Measurements from ENCODE around the gene HOXA9.
A peak's percentile ranks its signal among the peaks of the same experiment; 100 is the strongest.

HOXA9 gene

GRCh38 chr7:27165089-27165995 is at the start of gene HOXA9 (continued):
- TF ChIP-seq MYNN (tag by site-specific recombination; IDR thresholded peaks at IDR 0.05; ENCODE audit: borderline replicate concordance) (no peak), KLF17 (tag by site-specific recombination; IDR thresholded peaks at IDR 0.05) (peak; percentile 98), ZNF2 (tag by site-specific recombination; IDR thresholded peaks at IDR 0.05) (0 out of 2 replicates have a peak, but pooled peaks have one; percentile 64), PRDM1 (tag by site-specific recombination; IDR thresholded peaks at IDR 0.05) (no peak), ZNF747 (tag by site-specific recombination; IDR thresholded peaks at IDR 0.05) (no peak), ZBTB8A (tag by site-specific recombination; IDR thresholded peaks at IDR 0.05) (peak; percentile 78), ZNF488 (tag by site-specific recombination; IDR thresholded peaks at IDR 0.05) (peak; percentile 100)

GRCh38 chr7:27214239-27214950 is 49.1 kb upstream of the HOXA9 start:
- CTCF ChIA-PET = interaction anchor here (0.7 to 1.6 kb wide), 2 partner anchors 19 to 724 kb away, joined by 3 read pairs; no protein-coding TSS in a partner anchor

GRCh38 chr7:27213433-27214238 is 48.3 kb upstream of the HOXA9 start:
- CTCF ChIA-PET = interaction anchor here (0.6 kb wide), 1 partner anchor 9 kb away, joined by 3 read pairs; no protein-coding TSS in a partner anchor
- Histone ChIP-seq H3K4me3 (ENCODE audit: low read depth, low read length) (no peak overlapping the region), H3K9me3 (ENCODE audit: control insufficient read depth, insufficient read depth, low read depth, low read length) (no peaks in the 10 kb centered on the region), H3K36me3 (ENCODE audit: control insufficient read depth in 2 of 2, insufficient read depth in 1 of 2, low read length in 2 of 2) (no peaks in the 10 kb centered on the region), H3K4me1 (ENCODE audit: control insufficient read depth, insufficient read depth, low read length) (peaks cover 4% of the 10 kb centered on the region; the same call in 1 of the 2 replicates), H3K27ac (ENCODE audit: extremely low read depth, low read depth, low read length) (no peak overlapping the region; the same call in 1 of the 2 replicates)
- POLR2A ChIA-PET = no interaction called here
- TF ChIP-seq ZNF544 (tag by site-specific recombination; IDR thresholded peaks at IDR 0.05) (no peak), ZBTB11 (tag by site-specific recombination; conservative IDR thresholded peaks at IDR 0.05; ENCODE audit: low read depth) (no peak), ZBTB44 (tag by site-specific recombination; IDR thresholded peaks at IDR 0.05) (no peak), TCF7L2 (IDR thresholded peaks at IDR 0.05; ENCODE audit: borderline replicate concordance, low read depth, low read length) (no peak), ZSCAN4 (tag by site-specific recombination; IDR thresholded peaks at IDR 0.05) (no peak), INSM2 (tag by site-specific recombination; IDR thresholded peaks at IDR 0.05) (no peak), ZNF362 (tag by site-specific recombination; IDR thresholded peaks at IDR 0.05) (no peak)

More at GRCh38 chr7:27214239-27214950, 49.1 kb upstream of the HOXA9 start:
- H3K4me1 ChIP-seq (ENCODE audit: control insufficient read depth, insufficient read depth, low read length) = peaks cover 4% of the 10 kb centered on the region; the same call in 1 of the 2 replicates
- POLR2A ChIA-PET = no interaction called here
- H3K9me3 ChIP-seq (ENCODE audit: control insufficient read depth, insufficient read depth, low read depth, low read length) = no peaks in the 10 kb centered on the region
- no peak overlapping the region for H3K27ac ChIP-seq (ENCODE audit: extremely low read depth, low read depth, low read length)
- H3K4me3 ChIP-seq (ENCODE audit: low read depth, low read length) = no peak overlapping the region
- no peak for TF ChIP-seq ZFHX2 (tag by site-specific recombination; conservative IDR thresholded peaks at IDR 0.05)
- H3K36me3 ChIP-seq (ENCODE audit: control insufficient read depth in 2 of 2, insufficient read depth in 1 of 2, low read length in 2 of 2) = no peaks in the 10 kb centered on the region
